ENCODE results near the gene KIFC1.

DNA sequence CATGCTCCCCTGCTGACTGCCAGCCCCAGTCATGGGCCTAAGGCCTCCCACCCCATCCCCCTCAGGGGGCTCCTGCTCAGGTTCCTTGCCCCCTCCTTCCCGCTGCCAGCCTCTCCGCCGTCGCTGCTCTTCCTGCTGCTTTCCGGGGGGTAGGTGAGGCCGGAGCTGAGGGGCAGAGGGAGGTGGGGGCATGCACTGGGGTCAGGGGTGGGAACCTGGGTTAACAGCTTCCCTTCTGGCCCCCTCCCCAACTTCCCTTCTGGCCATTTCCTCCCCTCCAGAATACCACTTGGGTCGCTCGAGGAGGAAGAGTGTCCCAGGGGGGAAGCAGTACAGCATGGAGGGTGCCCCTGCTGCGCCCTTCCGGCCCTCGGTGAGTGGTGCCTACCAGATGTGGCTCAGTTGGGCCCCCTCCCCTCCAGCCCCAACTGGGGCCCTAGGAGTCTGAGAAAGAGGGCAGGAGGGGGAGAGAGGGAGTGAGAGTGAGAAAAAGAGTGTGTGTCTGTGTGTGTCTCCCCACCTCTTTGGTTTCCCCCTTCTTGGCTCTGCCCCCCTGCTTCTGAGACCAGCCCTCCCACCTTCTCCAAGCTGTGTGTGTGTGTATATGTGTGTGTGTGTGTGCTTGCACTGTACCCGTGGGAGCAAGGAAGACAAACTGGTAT is 40.4 kb downstream of the KIFC1 start:
- TF ChIP-seq, protein P1, sequence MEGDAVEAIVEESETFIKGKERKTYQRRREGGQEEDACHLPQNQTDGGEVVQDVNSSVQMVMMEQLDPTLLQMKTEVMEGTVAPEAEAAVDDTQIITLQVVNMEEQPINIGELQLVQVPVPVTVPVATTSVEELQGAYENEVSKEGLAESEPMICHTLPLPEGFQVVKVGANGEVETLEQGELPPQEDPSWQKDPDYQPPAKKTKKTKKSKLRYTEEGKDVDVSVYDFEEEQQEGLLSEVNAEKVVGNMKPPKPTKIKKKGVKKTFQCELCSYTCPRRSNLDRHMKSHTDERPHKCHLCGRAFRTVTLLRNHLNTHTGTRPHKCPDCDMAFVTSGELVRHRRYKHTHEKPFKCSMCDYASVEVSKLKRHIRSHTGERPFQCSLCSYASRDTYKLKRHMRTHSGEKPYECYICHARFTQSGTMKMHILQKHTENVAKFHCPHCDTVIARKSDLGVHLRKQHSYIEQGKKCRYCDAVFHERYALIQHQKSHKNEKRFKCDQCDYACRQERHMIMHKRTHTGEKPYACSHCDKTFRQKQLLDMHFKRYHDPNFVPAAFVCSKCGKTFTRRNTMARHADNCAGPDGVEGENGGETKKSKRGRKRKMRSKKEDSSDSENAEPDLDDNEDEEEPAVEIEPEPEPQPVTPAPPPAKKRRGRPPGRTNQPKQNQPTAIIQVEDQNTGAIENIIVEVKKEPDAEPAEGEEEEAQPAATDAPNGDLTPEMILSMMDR (IDR thresholded peaks at IDR 0.05) = no peak
- TF ChIP-seq RCOR1 (IDR thresholded peaks at IDR 0.05; ENCODE audit: low read length) (no peak), FOXM1 (IDR thresholded peaks at IDR 0.05; ENCODE audit: low read depth) (no peak), TAF1 (IDR thresholded peaks at IDR 0.05; ENCODE audit: borderline replicate concordance, low read depth, low read length) (no peak), NRF1 (IDR thresholded peaks at IDR 0.05; ENCODE audit: low read depth, low read length) (no peak), REST (IDR thresholded peaks at IDR 0.05; ENCODE audit: low read depth, low read length) (no peak), SIN3A (IDR thresholded peaks at IDR 0.05; ENCODE audit: borderline replicate concordance, low read depth, low read length) (no peak), EZH2phosphoT487 (IDR thresholded peaks at IDR 0.05; ENCODE audit: borderline replicate concordance, low read depth) (no peak)

All from SK-N-SH (cell line).